GM21515 (cell line): ENCODE results near the gene PTH1R.
A peak's percentile ranks its signal among the peaks of the same experiment; 100 is the strongest.

Experiments
- ATAC-seq: cut with Tn5 transposase; IDR thresholded peaks from one replicate; pipeline ENCODE4 v1.9.1; 2021; ENCODE audit not compliant: unreplicated experiment

Gene PTH1R

GRCh38 chr3:46926871-46927717 lies 49.6 kb downstream of the PTH1R start:
- peak; percentile 53 for ATAC-seq

- no peak for ATAC-seq
Observed at GRCh38 chr3:46927718-46928073, 50.2 kb downstream of the PTH1R start.

- no peak for ATAC-seq
Observed at GRCh38 chr3:46928282-46928681, 50.8 kb downstream of the PTH1R start.

- no peak for ATAC-seq
Observed at GRCh38 chr3:46929324-46929723, 51.8 kb downstream of the PTH1R start.

- no peak for ATAC-seq
Observed at GRCh38 chr3:46930166-46930944, 52.8 kb downstream of the PTH1R start.

GRCh38 chr3:46930945-46931403 lies 53.5 kb downstream of the PTH1R start:
- ATAC-seq = no peak

GRCh38 chr3:46931631-46932331 lies 54.3 kb downstream of the PTH1R start:
- ATAC-seq = no peak

- ATAC-seq = no peak
Observed at GRCh38 chr3:46932455-46933225, 55.1 kb downstream of the PTH1R start.

GRCh38 chr3:46933261-46933660 lies 55.7 kb downstream of the PTH1R start:
- no peak for ATAC-seq

GRCh38 chr3:46934072-46934471 lies 56.6 kb downstream of the PTH1R start:
- no peak for ATAC-seq

- no peak for ATAC-seq
Observed at GRCh38 chr3:46934498-46935167, 57.1 kb downstream of the PTH1R start.

- no peak for ATAC-seq
Observed at GRCh38 chr3:46935168-46935858, 57.8 kb downstream of the PTH1R start.

GRCh38 chr3:46935989-46936558 lies 58.6 kb downstream of the PTH1R start:
- no peak for ATAC-seq

GRCh38 chr3:46936733-46937250 lies 59.3 kb downstream of the PTH1R start:
- ATAC-seq = no peak

- no peak for ATAC-seq
Observed at GRCh38 chr3:46938118-46938517, 60.6 kb downstream of the PTH1R start.

- ATAC-seq = no peak
Observed at GRCh38 chr3:46939578-46940445, 62.3 kb downstream of the PTH1R start.

GRCh38 chr3:46942076-46942475 lies 64.6 kb downstream of the PTH1R start:
- ATAC-seq = no peak
